H9 (cell line): ENCODE results near the gene NCBP2L. TPM values are rescaled to one million over a fixed set of nuclear protein-coding genes. Genes with fewer than 3 reads are reported as not detected.
A peak's percentile ranks its signal among the peaks of the same experiment; 100 is the strongest.

Experiments used
- DNase-seq: peaks from one replicate; pipeline ENCODE4 v3.0.0-alpha.2; 2017
- H2AFZ ChIP-seq: one replicate; pipeline ENCODE4 v1.6.1; 2013; ENCODE audit warnings: mild to moderate bottlenecking, low read length, control low read depth, moderate library complexity
- H2AK5ac ChIP-seq: 2 replicates; pipeline ENCODE4 v1.6.1; 2013; ENCODE audit warnings: low read length, control low read depth, mixed read lengths; ENCODE audit not compliant: insufficient read length
- H2BK120ac ChIP-seq: one replicate; pipeline ENCODE4 v1.6.1; 2013; ENCODE audit warnings: low read depth, mild to moderate bottlenecking, low read length, control low read depth, inconsistent platforms; ENCODE audit not compliant: poor library complexity, severe bottlenecking
- H2BK12ac ChIP-seq: 2 replicates; pipeline ENCODE4 v1.6.1; 2013; ENCODE audit warnings: low read length, control low read depth, mixed read lengths, low read depth; ENCODE audit not compliant: insufficient read length
- H2BK15ac ChIP-seq: 2 replicates; pipeline ENCODE4 v1.6.1; 2013; ENCODE audit warnings: low read depth, low read length, control low read depth
- H2BK20ac ChIP-seq: one replicate; pipeline ENCODE4 v1.6.1; 2013; ENCODE audit warnings: low read depth, mild to moderate bottlenecking, low read length, control low read depth, inconsistent platforms; ENCODE audit not compliant: poor library complexity, severe bottlenecking
- H2BK5ac ChIP-seq: 2 replicates; pipeline ENCODE4 v1.6.1; 2013; ENCODE audit warnings: low read length, control low read depth, mixed read lengths; ENCODE audit not compliant: insufficient read length
- H3K14ac ChIP-seq: 2 replicates; pipeline ENCODE4 v1.6.1; 2013; ENCODE audit warnings: low read length, control low read depth; ENCODE audit not compliant: insufficient read depth
- H3K18ac ChIP-seq: 2 replicates; pipeline ENCODE4 v1.6.1; 2013; ENCODE audit warnings: low read depth, mild to moderate bottlenecking, mixed read lengths, low read length, control low read depth; ENCODE audit not compliant: insufficient read length
- H3K23ac ChIP-seq: 2 replicates; pipeline ENCODE4 v1.6.1; 2013; ENCODE audit warnings: low read length, control low read depth, mixed read lengths, low read depth; ENCODE audit not compliant: insufficient read length
- H3K23me2 ChIP-seq: 2 replicates; pipeline ENCODE4 v1.6.1; 2013; ENCODE audit warnings: low read depth, mild to moderate bottlenecking, mixed read lengths, low read length, control low read depth; ENCODE audit not compliant: insufficient read length, poor library complexity, severe bottlenecking
- H3K27ac ChIP-seq: 2 replicates; pipeline ENCODE4 v1.5.1; 2013; ENCODE audit warnings: low read length, control low read depth, mixed read lengths, low read depth; ENCODE audit not compliant: insufficient read length
- H3K27me3 ChIP-seq: 2 replicates; pipeline ENCODE4 v1.6.1; 2013; ENCODE audit warnings: low read length, control low read depth, inconsistent platforms; ENCODE audit not compliant: insufficient read depth
- H3K4ac ChIP-seq: 2 replicates; pipeline ENCODE4 v1.6.1; 2013; ENCODE audit warnings: low read depth, mild to moderate bottlenecking, control low read depth, inconsistent platforms, low read length, moderate library complexity
- H3K4me1 ChIP-seq: 2 replicates; pipeline ENCODE4 v1.6.1; 2013; ENCODE audit warnings: low read length, control low read depth, inconsistent platforms; ENCODE audit not compliant: insufficient read depth
- H3K4me2 ChIP-seq: 2 replicates; pipeline ENCODE4 v1.6.1; 2013; ENCODE audit warnings: low read length, control low read depth, mixed read lengths; ENCODE audit not compliant: insufficient read length, insufficient read depth
- H3K56ac ChIP-seq: 2 replicates; pipeline ENCODE4 v1.6.1; 2013; ENCODE audit warnings: low read depth, mild to moderate bottlenecking, mixed read lengths, low read length, control low read depth; ENCODE audit not compliant: insufficient read length
- H3K79me1 ChIP-seq: 2 replicates; pipeline ENCODE4 v1.6.1; 2013; ENCODE audit warnings: low read depth, mild to moderate bottlenecking, moderate library complexity, low read length, control low read depth, inconsistent platforms; ENCODE audit not compliant: insufficient read depth, poor library complexity, severe bottlenecking
- H3K79me2 ChIP-seq: 2 replicates; pipeline ENCODE4 v1.6.1; 2013; ENCODE audit warnings: low read length, control low read depth, inconsistent platforms; ENCODE audit not compliant: insufficient read depth
- H3K9ac ChIP-seq: 2 replicates; pipeline ENCODE4 v1.6.1; 2013; ENCODE audit warnings: low read length, control low read depth, mixed read lengths; ENCODE audit not compliant: insufficient read length; ENCODE audit errors: extremely low read depth
- H3K9me3 ChIP-seq: one replicate; pipeline ENCODE4 v1.6.1; 2013; ENCODE audit warnings: low read depth, low read length, inconsistent platforms; ENCODE audit not compliant: control insufficient read depth
- H3T11ph ChIP-seq: one replicate; pipeline ENCODE4 v1.6.1; 2013; ENCODE audit warnings: mild to moderate bottlenecking, low read length, control low read depth, inconsistent platforms
- H4K20me1 ChIP-seq: one replicate; pipeline ENCODE4 v1.6.1; 2013; ENCODE audit not compliant: control insufficient read depth, insufficient read length, insufficient read depth
- H4K5ac ChIP-seq: 2 replicates; pipeline ENCODE4 v1.6.1; 2013; ENCODE audit warnings: low read depth, mild to moderate bottlenecking, mixed read lengths, low read length, control low read depth; ENCODE audit not compliant: insufficient read length
- H4K8ac ChIP-seq: replicated peaks from 2 replicates; pipeline ENCODE4 v1.6.1; 2013; ENCODE audit warnings: low read length, control low read depth, mixed read lengths, low read depth; ENCODE audit not compliant: insufficient read length
- H4K91ac ChIP-seq: 2 replicates; pipeline ENCODE4 v1.6.1; 2013; ENCODE audit warnings: low read depth, mild to moderate bottlenecking, moderate library complexity, mixed read lengths, low read length, control low read depth; ENCODE audit not compliant: insufficient read length
- H3K27ac Mint-ChIP-seq, 3 experiments: 2 replicates in 2 of 3; 3 replicates in 1 of 3; pipeline ENCODE4 v1.8.0; 2020 to 2021; ENCODE audit warnings: mixed read lengths in 3 of 3, mild to moderate bottlenecking in 1 of 3, moderate library complexity in 1 of 3
- H3K27me3 Mint-ChIP-seq: 2 replicates; pipeline ENCODE4 v1.8.0; 2021; ENCODE audit warnings: low read depth, mild to moderate bottlenecking, moderate library complexity, mixed read lengths
- H3K36me3 Mint-ChIP-seq, 3 experiments: 2 replicates in 2 of 3; 3 replicates in 1 of 3; pipeline ENCODE4 v1.8.0; 2020 to 2021; ENCODE audit warnings: low read depth in 3 of 3, mixed read lengths in 3 of 3; ENCODE audit not compliant: insufficient read depth in 1 of 3
- H3K4me1 Mint-ChIP-seq, 2 experiments: 2 replicates each; pipeline ENCODE4 v1.8.0; 2020; ENCODE audit warnings: mixed read lengths in 2 of 2
- H3K4me3 Mint-ChIP-seq, 2 experiments: 2 replicates in 1 of 2; 3 replicates in 1 of 2; pipeline ENCODE4 v1.8.0; 2020 to 2021; ENCODE audit warnings: mild to moderate bottlenecking in 2 of 2, mixed read lengths in 2 of 2, moderate library complexity in 1 of 2
- H3K9me3 Mint-ChIP-seq, 2 experiments: 2 replicates in 1 of 2; 3 replicates in 1 of 2; pipeline ENCODE4 v1.8.0; 2020; ENCODE audit warnings: mild to moderate bottlenecking in 2 of 2, mixed read lengths in 2 of 2, moderate library complexity in 1 of 2
- CTCF ChIP-seq: fragments of 200-600 bp; sonication (generic); conservative IDR thresholded peaks from 3 replicates; pipeline ENCODE4 v1.8.0; 2021; ENCODE audit warnings: antibody characterized with exemption, mild to moderate bottlenecking
- WGBS: extraction: QIAGEN DNeasy Blood & Tissue Kit; methylation state at CpG from one replicate; pipeline ENCODE4 v1.1.7; 2013; ENCODE audit warnings: missing lambda C conversion rate, low lambda C conversion rate, mixed read lengths; ENCODE audit not compliant: insufficient read length; ENCODE audit errors: extremely low coverage; 5-methylcytosine and 5-hydroxymethylcytosine counted together
- total RNA-seq: library from RNA; stranded (reverse); gene quantifications from 2 replicates; pipeline ENCODE4 v1.2.1, GENCODE V29; 2021

Gene NCBP2L
- total RNA-seq, 1 experiment from 2014 or later = not detected

GRCh38 chrX:107741404-107741790 is 36.1 kb upstream of the NCBP2L start:
- Histone ChIP-seq H3K56ac (no peak overlapping the region), H2AFZ (no peak overlapping the region), H3K23ac (no peak overlapping the region), H3K4me2 (peak overlapping the region; percentile 52), H3K18ac (no peak overlapping the region), H3K23me2 (no peaks in the 10 kb centered on the region), H2BK15ac (no peak overlapping the region), H4K20me1 (no peaks in the 10 kb centered on the region), H3K9ac (no peak overlapping the region), H2BK20ac (no peak overlapping the region), H3T11ph (no peak overlapping the region), H3K79me2 (no peaks in the 10 kb centered on the region), H3K79me1 (no peaks in the 10 kb centered on the region), H3K4me1 (no peaks in the 10 kb centered on the region; the same call in 1 of the 2 replicates), H3K4ac (no peak overlapping the region), H3K27me3 (no peaks in the 10 kb centered on the region; the same call in 1 of the 2 replicates), H2BK120ac (no peak overlapping the region), H2AK5ac (no peak overlapping the region), H4K91ac (no peak overlapping the region), H2BK12ac (no peak overlapping the region), H3K14ac (no peak overlapping the region), H3K9me3 (no peaks in the 10 kb centered on the region), H4K5ac (no peak overlapping the region), H2BK5ac (no peak overlapping the region), H4K8ac (no peak overlapping the region), H3K27ac (no peak overlapping the region)
- WGBS = no CpG with 5 or more reads among the region's 7 CpGs
- Mint-ChIP-seq H3K4me1 (peaks cover 17 to 40% of the 10 kb centered on the region in 2 experiments), H3K27me3 (peaks cover 11% of the 10 kb centered on the region), H3K27ac (peak overlapping the region; percentile 42 to 99 (median 92); a peak in 3 of 7 replicates), H3K9me3 (peaks cover 0 to 46% of the 10 kb centered on the region in 2 experiments; a peak in 2 of 5 replicates), H3K36me3 (peaks cover 0 to 2% (median 0%) of the 10 kb centered on the region in 3 experiments; a peak in 2 of 7 replicates), H3K4me3 (peak overlapping the region; percentile 88 to 93; a peak in 4 of 5 replicates)
- TF ChIP-seq CTCF = no peak
- DNase-seq = no peak
